ENCODE results near the gene WWOX. TPM values are rescaled to one million over a fixed set of nuclear protein-coding genes. Genes with fewer than 3 reads are reported as not detected.

Gene WWOX
- total RNA-seq, 2 experiments from 2014 or later: 19.9 to 29.4 TPM

GRCh38 chr16:78570399-78571141 lies 471.1 kb downstream of the WWOX start:
- H3K27ac Mint-ChIP-seq: peak overlapping the region; percentile 6
- intact Hi-C loops (cut with DNase I, micrococcal nuclease): no loop called here
- peaks cover 20% of the 10 kb centered on the region for H3K4me1 Mint-ChIP-seq
- H3K9me3 Mint-ChIP-seq (ENCODE audit: low read depth): no peaks in the 10 kb centered on the region
- peaks cover 1% of the 10 kb centered on the region for H3K36me3 Mint-ChIP-seq (ENCODE audit: low read depth)
- ATAC-seq: peak; percentile 44
- CTCF ChIA-PET: no interaction called here
- DNase-seq: peak; percentile 11
- H3K27me3 Mint-ChIP-seq: no peaks in the 10 kb centered on the region
- H3K4me3 Mint-ChIP-seq: no peak overlapping the region
- POLR2A ChIA-PET: no interaction called here

GRCh38 chr16:78571434-78571833 lies 472.0 kb downstream of the WWOX start:
- ChIA-PET POLR2A (no interaction called here), CTCF (no interaction called here)
- Mint-ChIP-seq H3K4me1 (peaks cover 14% of the 10 kb centered on the region), H3K27me3 (no peaks in the 10 kb centered on the region), H3K36me3 (ENCODE audit: low read depth) (peaks cover 1% of the 10 kb centered on the region), H3K9me3 (ENCODE audit: low read depth) (no peaks in the 10 kb centered on the region), H3K27ac (no peak overlapping the region), H3K4me3 (no peak overlapping the region)
- DNase-seq: no peak
- ATAC-seq: no peak
- intact Hi-C loops (cut with DNase I, micrococcal nuclease): no loop called here

DNA sequence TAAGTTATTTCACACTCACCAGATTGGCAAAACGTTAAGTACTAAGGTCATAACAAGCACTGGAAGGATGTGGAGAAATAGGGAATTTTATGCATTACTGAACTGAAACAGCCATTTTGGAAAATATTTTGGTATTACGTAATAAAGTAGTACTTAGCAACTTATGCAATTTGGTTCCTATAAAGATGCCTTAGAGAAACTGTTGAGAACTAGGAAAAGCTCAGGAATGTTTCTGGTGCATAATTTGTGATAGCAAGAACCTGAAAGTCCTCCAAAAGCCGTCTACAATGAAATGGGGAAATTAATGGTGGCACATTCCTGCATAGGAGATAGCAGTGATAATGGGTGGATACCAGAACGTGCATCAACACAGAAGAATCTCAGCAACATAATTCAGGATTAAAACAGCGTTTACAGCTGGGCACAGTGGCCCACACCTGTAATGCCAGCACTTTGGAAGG lies 472.5 kb downstream of the WWOX start:
- intact Hi-C loops (cut with DNase I, micrococcal nuclease): no loop called here
- no peak overlapping the region for H3K4me3 Mint-ChIP-seq
- ChIA-PET POLR2A (no interaction called here), CTCF (no interaction called here)
- DNase-seq (no peak), ATAC-seq (no peak)
- H3K27ac Mint-ChIP-seq: no peak overlapping the region
- peaks cover 13% of the 10 kb centered on the region for H3K4me1 Mint-ChIP-seq
- H3K27me3 Mint-ChIP-seq: no peaks in the 10 kb centered on the region
- H3K9me3 Mint-ChIP-seq (ENCODE audit: low read depth): peaks cover 2% of the 10 kb centered on the region
- peaks cover 1% of the 10 kb centered on the region for H3K36me3 Mint-ChIP-seq (ENCODE audit: low read depth)

GRCh38 chr16:78574571-78574970 lies 475.1 kb downstream of the WWOX start:
- POLR2A ChIA-PET: no interaction called here
- CTCF ChIA-PET: interaction anchor here (1.2 kb wide), 1 partner anchor 14 kb away, joined by 3 read pairs; no protein-coding TSS in a partner anchor
- H3K9me3 Mint-ChIP-seq (ENCODE audit: low read depth): peaks cover 2% of the 10 kb centered on the region
- no peak overlapping the region for H3K27ac Mint-ChIP-seq
- ATAC-seq (no peak), DNase-seq (no peak)
- intact Hi-C loops (cut with DNase I, micrococcal nuclease): no loop called here
- H3K27me3 Mint-ChIP-seq: no peaks in the 10 kb centered on the region
- H3K36me3 Mint-ChIP-seq (ENCODE audit: low read depth): peaks cover 1% of the 10 kb centered on the region
- H3K4me3 Mint-ChIP-seq: no peak overlapping the region
- peaks cover 18% of the 10 kb centered on the region for H3K4me1 Mint-ChIP-seq

DNA sequence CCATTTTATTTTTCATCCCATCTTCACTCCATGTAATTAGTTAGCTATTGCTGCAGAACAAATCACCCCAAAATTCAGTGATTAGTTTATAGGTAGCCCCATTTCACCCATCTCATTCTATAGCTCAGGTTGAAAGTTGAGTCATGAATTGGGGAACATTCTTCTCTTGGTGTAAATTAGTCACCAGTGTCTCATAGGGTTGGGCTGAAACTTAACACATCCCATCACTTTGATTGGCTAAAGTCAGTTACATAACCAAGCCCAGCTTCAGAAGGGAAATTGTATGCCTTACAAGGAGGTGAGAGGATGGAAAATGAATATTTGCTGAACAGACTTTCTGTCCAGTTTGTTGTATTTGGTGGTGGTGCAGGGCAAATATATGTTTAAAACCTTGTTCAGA lies 477.5 kb downstream of the WWOX start:
- no peaks in the 10 kb centered on the region for H3K27me3 Mint-ChIP-seq
- DNase-seq: no peak
- ATAC-seq: peak; percentile 80
- H3K36me3 Mint-ChIP-seq (ENCODE audit: low read depth): peaks cover 1% of the 10 kb centered on the region
- peaks cover 10% of the 10 kb centered on the region for H3K4me1 Mint-ChIP-seq
- H3K4me3 Mint-ChIP-seq: no peak overlapping the region
- ChIA-PET POLR2A (interaction anchor here (0.6 kb wide), 2 partner anchors 25 to 845 kb away, joined by 3 to 4 read pairs; no protein-coding TSS in a partner anchor), CTCF (interaction anchor here (1.0 to 1.1 kb wide), 2 partner anchors 11 to 99 kb away, joined by 3 read pairs; no protein-coding TSS in a partner anchor)
- intact Hi-C loops (cut with DNase I, micrococcal nuclease): no loop called here
- H3K9me3 Mint-ChIP-seq (ENCODE audit: low read depth): peaks cover 2% of the 10 kb centered on the region
- no peak overlapping the region for H3K27ac Mint-ChIP-seq

DNA sequence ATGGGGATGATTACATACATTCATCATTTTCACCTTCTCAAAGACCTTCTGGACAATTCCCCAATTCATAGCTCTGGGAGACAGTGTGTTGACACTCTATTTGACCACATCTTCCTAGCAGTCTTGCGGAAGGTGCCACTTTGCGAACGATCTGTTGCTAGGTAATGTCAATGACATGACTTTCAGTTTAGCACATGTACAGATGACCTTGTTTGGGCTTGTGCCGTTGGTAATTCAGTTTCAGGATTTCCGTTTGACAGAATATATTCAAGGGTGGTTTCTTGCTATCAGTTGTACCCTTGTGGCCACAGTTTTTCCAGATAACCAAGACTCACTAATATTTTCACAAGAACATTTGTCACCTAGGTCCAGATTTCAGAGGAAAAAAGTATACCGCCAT lies 478.2 kb downstream of the WWOX start:
- intact Hi-C loops (cut with DNase I, micrococcal nuclease): no loop called here
- Mint-ChIP-seq H3K4me1 (peaks cover 10% of the 10 kb centered on the region), H3K4me3 (no peak overlapping the region), H3K9me3 (ENCODE audit: low read depth) (peaks cover 2% of the 10 kb centered on the region), H3K27me3 (no peaks in the 10 kb centered on the region), H3K36me3 (ENCODE audit: low read depth) (peaks cover 1% of the 10 kb centered on the region), H3K27ac (no peak overlapping the region)
- no peak for DNase-seq
- ChIA-PET CTCF (interaction anchor here (1.1 kb wide), 1 partner anchor 12 kb away, joined by 3 read pairs; no protein-coding TSS in a partner anchor), POLR2A (no interaction called here)
- no peak for ATAC-seq

- H3K9me3 Mint-ChIP-seq (ENCODE audit: low read depth): peaks cover 2% of the 10 kb centered on the region
- no peak overlapping the region for H3K4me3 Mint-ChIP-seq
- no peak overlapping the region for H3K27ac Mint-ChIP-seq
- intact Hi-C loops (cut with DNase I, micrococcal nuclease): no loop called here
- ChIA-PET CTCF (no interaction called here), POLR2A (no interaction called here)
- peaks cover 10% of the 10 kb centered on the region for H3K4me1 Mint-ChIP-seq
- DNase-seq (no peak), ATAC-seq (no peak)
- no peaks in the 10 kb centered on the region for H3K27me3 Mint-ChIP-seq
- peaks cover 1% of the 10 kb centered on the region for H3K36me3 Mint-ChIP-seq (ENCODE audit: low read depth)
These were observed 479.6 kb downstream of the WWOX start for GRCh38 chr16:78579020-78579419.

- POLR2A ChIA-PET: no interaction called here
- Mint-ChIP-seq H3K27me3 (no peaks in the 10 kb centered on the region), H3K36me3 (ENCODE audit: low read depth) (no peaks in the 10 kb centered on the region), H3K4me1 (no peaks in the 10 kb centered on the region), H3K27ac (no peak overlapping the region), H3K9me3 (ENCODE audit: low read depth) (no peaks in the 10 kb centered on the region), H3K4me3 (no peak overlapping the region)
- intact Hi-C loops (cut with DNase I, micrococcal nuclease): no loop called here
- CTCF ChIA-PET: no interaction called here
- DNase-seq: no peak
- no peak for ATAC-seq
These were observed 484.0 kb downstream of the WWOX start for GRCh38 chr16:78583441-78583840.

DNA sequence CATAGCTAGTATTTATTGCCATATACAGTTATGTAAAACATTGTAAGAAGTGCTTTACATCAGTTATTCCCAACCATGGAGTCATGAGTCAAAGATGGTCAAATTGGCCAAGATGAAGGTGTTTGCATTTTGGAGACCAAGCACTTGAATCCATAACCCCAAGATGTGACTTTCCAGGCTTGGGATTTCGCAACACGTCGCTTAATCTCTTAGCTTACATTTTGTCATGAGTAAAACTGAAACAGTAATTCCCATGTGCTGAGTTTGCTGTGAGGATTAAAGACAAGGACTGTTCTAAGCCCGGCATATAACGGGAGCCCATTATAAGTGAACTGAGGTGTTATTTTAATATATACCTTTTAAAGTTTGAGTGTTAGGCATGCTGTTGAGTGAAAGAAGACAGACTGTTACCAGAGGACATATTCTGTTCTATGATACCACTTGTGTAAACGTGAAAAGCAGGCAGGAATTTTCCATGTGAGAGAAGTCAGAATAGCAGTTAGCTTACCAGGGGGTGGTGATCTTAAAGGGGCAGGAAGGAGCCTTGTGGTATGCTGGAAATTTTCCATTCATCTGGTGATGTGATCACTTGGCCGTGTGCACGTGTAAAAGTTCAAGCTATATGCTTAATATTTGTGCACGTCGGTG lies 484.9 kb downstream of the WWOX start:
- H3K4me3 Mint-ChIP-seq: no peak overlapping the region
- no peaks in the 10 kb centered on the region for H3K9me3 Mint-ChIP-seq (ENCODE audit: low read depth)
- H3K4me1 Mint-ChIP-seq: no peaks in the 10 kb centered on the region
- intact Hi-C loops (cut with DNase I, micrococcal nuclease): no loop called here
- ChIA-PET CTCF (no interaction called here), POLR2A (no interaction called here)
- ATAC-seq (no peak), DNase-seq (no peak)
- H3K27ac Mint-ChIP-seq: no peak overlapping the region
- H3K27me3 Mint-ChIP-seq: no peaks in the 10 kb centered on the region
- H3K36me3 Mint-ChIP-seq (ENCODE audit: low read depth): no peaks in the 10 kb centered on the region

- Mint-ChIP-seq H3K4me1 (no peaks in the 10 kb centered on the region), H3K27ac (no peak overlapping the region), H3K4me3 (no peak overlapping the region), H3K36me3 (ENCODE audit: low read depth) (no peaks in the 10 kb centered on the region), H3K9me3 (ENCODE audit: low read depth) (no peaks in the 10 kb centered on the region), H3K27me3 (no peaks in the 10 kb centered on the region)
- POLR2A ChIA-PET: no interaction called here
- intact Hi-C loops (cut with DNase I, micrococcal nuclease): no loop called here
- CTCF ChIA-PET: no interaction called here
- ATAC-seq (no peak), DNase-seq (no peak)
These were observed 485.5 kb downstream of the WWOX start for GRCh38 chr16:78584991-78585390.

DNA sequence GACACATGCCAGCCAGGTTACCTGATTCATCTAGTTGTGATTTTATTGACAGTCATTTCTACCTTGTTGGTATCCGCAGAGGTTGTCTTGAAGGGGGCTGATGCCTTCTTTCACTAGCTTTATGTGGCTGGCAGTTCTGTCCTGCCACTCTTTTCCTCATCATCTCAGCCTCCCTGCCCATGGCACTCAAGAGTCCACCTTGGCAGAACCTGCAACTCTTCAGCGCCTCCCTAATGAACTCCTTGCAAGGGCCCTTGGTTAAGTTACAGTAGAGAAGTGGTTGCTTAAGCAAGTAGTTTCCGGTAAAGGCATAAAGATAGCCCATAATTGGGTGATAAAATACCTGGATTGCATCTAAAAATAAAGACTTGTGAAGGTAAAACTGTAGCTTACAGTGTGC lies 489.9 kb downstream of the WWOX start:
- Mint-ChIP-seq H3K27ac (no peak overlapping the region), H3K4me3 (no peak overlapping the region), H3K36me3 (ENCODE audit: low read depth) (no peaks in the 10 kb centered on the region), H3K4me1 (no peaks in the 10 kb centered on the region), H3K27me3 (no peaks in the 10 kb centered on the region), H3K9me3 (ENCODE audit: low read depth) (no peaks in the 10 kb centered on the region)
- ChIA-PET CTCF (interaction anchor here (1.0 kb wide), 1 partner anchor 15 kb away, joined by 3 read pairs; no protein-coding TSS in a partner anchor), POLR2A (no interaction called here)
- no peak for ATAC-seq
- no peak for DNase-seq
- intact Hi-C loops (cut with DNase I, micrococcal nuclease): no loop called here

GRCh38 chr16:78591682-78592103 lies 492.2 kb downstream of the WWOX start:
- DNase-seq: no peak
- Mint-ChIP-seq H3K4me1 (no peaks in the 10 kb centered on the region), H3K4me3 (no peak overlapping the region), H3K36me3 (ENCODE audit: low read depth) (no peaks in the 10 kb centered on the region), H3K27me3 (no peaks in the 10 kb centered on the region), H3K9me3 (ENCODE audit: low read depth) (no peaks in the 10 kb centered on the region), H3K27ac (no peak overlapping the region)
- POLR2A ChIA-PET: no interaction called here
- CTCF ChIA-PET: no interaction called here
- ATAC-seq: no peak
- intact Hi-C loops (cut with DNase I, micrococcal nuclease): no loop called here
